GM12864 (cell line): ENCODE results near the gene GPR37L1.

Experiments used
- DNase-seq: peaks from one replicate; pipeline ENCODE4 v3.0.0-alpha.2; 2011; ENCODE audit warnings: low read depth
- H3K4me3 ChIP-seq: 2 replicates; pipeline ENCODE4 v1.5.1; 2011; ENCODE audit warnings: mild to moderate bottlenecking, low read depth, low read length, control low read depth
- CTCF ChIP-seq: IDR thresholded peaks from 2 replicates; pipeline ENCODE4 v1.5.1; 2011; ENCODE audit warnings: low read depth, mild to moderate bottlenecking, moderate library complexity, low read length, control low read depth, inconsistent platforms; ENCODE audit errors: missing control alignments

Gene GPR37L1

GRCh38 chr1:202182040-202182877 lies 59.5 kb downstream of the GPR37L1 start:
- TF ChIP-seq CTCF: no peak
- DNase-seq: no peak
- H3K4me3 ChIP-seq: no peak overlapping the region
